ENCODE measurements around the gene SELENOP.

- TF ChIP-seq CTCF (IDR thresholded peaks at IDR 0.05; ENCODE audit: insufficient read depth, low read length, poor library complexity, severe bottlenecking) (no peak), EZH2phosphoT487 (conservative IDR thresholded peaks at IDR 0.05; ENCODE audit: low read length) (no peak)
Measured at GRCh38 chr5:42852826-42853225, 41.1 kb upstream of the SELENOP start.

Data from SU-DHL-6 (cell line).